CD4-positive, alpha-beta T cell treated with Interleukin-4 for 1 hour (primary cell): ENCODE results near the gene ZFR2.
A peak's percentile ranks its signal among the peaks of the same experiment; 100 is the strongest.
"Not testable (repeated sequence)": the region's sequence is repeated elsewhere in the genome, so short reads cannot be mapped to it uniquely, and the experiment has no call there.

Experiments used
- DNase-seq, 2 donors: peaks; one replicate each; pipeline ENCODE4 v3.0.0-alpha.2; 2020 to 2022

ZFR2 gene

DNA sequence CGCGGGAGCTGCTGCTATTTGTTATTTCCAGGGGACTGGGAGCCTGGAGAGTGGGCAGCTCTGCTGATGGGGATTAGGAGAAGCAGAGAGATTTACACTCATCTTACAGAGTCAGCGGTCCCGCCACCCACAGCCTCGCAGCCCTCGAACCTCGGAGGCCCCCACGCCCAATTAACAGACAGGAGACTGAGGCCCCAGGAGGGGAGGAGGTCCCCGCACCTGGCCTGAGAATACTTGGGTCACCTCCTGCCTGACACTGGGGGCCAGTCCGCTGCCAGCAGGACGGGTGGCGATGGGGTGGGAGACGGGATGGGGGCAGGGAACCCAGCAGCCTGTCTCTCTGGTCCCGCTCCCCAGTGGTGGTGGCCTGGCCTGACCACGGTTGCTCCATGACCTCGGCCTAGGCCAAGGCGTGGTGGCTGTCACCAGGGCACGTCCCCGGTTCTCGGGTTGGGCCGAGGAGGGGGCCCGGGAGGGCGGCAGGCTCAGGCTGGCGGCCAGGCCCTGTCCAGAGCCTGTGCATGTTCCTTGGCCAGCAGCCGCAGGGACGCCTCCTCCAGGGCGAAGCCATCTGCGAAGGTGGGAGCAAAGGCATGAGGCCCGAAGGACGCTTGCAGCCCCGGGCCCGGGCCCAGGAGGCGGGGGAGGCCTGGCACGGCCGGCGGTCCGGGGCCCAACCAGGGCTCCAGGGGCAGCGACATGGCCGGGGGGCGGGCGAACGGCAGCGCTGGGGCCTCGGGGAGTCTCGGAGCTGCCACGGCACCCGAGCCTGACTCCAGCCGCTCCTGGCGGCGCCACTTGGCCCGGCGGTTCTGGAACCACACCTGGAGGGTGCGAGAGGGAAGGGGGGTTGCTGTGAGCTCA, 98.5 kb downstream of the ZFR2 start:
- DNase-seq: no peak

DNA sequence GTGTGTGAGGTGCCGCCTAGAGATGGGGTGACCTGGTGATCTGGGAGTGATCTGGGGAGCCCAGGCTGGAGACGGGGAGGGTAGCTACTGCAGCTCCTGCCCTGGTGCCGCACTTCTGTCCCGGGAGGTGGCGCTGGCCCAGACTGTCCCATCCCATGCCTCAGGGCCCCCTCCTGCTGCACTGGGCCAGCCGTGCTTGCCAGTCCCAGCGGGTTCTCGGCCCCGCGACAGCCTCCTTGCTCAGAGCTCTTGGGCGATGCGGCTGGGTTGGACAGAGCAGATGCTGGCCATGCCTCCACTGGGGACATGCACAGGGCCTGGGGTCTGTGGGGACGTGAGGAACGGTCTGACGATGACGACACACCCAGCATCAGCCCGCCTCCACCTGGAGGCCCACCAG, 99.3 kb downstream of the ZFR2 start:
- no peak for DNase-seq

DNA sequence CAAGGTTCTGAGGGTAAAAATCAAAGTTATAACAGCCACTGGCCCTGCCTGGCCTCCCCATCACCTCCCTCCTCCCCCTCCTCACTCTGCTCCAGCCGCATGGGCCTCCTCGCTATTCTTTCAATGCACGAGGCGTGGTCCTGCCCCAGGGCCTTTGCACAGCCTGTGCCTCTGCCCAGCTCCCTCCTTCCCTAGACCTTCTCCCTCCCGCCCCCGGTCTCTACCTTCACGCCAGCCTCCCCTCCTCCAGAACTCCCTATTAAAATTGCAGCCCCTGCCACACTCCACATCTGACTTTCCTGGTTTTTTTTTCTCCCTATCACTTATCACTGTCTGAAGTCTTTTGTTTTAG, 100.1 kb downstream of the ZFR2 start:
- DNase-seq: no peak

DNA sequence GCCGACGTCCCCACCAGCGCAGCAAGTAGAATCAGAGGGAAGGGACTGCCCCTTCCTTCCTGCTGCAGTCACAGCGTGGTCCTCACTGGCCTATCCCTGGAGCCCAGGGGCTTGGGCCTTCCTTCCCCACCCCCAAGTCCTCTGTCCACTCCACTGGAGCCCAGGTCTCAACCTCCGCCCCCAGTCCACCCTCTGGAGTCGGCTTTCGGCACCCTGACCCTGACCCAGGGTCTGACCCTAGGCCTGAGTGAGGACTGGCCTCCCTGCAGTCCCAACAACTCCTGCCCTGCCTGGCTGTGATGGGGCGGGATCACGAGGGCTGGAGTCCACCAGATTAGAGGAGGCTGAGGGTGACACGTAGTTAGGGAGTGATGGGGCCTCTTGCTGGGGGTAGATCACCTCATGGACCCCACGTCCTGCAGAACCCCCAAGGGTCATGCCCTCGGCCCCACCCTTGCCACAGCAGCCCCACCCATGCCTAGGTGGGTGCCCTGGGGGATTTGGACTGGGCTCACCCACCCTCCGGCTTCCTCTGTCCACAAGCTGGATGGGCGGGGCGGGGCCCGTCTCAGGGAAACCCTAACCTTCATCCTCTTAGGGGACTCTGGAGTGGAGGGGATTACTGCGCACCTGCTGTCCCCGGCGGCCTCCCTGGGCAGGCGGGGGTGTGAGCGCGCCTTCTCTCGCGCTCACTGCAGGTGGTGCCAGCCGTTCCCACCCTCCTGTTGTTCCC, 100.7 kb downstream of the ZFR2 start:
- no peak for DNase-seq

DNA sequence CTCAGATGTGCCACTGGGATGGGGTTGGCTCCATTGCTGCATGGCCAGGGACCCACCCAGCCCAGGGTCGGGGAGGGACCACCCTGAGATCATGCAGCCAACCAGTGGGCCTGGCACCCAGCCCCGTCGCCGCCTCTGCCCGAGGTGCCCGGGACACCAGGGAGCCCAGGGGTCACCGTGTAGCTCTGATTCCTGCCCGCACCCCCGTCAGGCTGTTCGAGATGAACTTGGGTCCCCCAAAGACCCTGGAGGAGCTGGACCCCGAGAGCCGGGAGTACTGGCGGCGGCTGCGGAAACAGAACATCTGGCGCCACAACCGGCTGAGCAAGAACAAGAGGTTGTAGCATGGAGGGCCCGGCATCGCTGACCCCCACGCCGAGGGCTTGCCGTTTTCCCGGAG, 101.8 kb downstream of the ZFR2 start:
- DNase-seq: no peak

DNA sequence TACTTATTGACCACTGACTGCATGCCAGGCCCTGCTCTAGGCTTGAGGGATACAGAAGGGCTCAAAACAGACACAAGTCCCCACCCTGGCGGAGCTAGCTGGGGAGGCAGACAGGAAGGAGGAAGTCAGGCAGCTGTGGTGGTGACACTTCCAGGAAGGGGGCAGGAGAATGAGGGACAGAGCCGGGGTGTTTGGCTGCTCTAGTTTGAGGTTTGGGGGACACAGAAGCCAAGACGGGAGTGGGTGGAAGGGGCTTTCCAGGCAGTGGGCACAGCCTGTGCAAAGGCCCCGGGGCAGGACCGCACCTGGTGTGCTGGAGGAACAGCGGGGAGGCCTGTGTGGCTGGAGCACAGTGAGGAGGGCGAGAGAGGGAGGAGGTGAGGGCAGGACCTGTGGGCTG, 102.3 kb downstream of the ZFR2 start:
- DNase-seq: peak in 1 of 2 donors; percentile 14

DNA sequence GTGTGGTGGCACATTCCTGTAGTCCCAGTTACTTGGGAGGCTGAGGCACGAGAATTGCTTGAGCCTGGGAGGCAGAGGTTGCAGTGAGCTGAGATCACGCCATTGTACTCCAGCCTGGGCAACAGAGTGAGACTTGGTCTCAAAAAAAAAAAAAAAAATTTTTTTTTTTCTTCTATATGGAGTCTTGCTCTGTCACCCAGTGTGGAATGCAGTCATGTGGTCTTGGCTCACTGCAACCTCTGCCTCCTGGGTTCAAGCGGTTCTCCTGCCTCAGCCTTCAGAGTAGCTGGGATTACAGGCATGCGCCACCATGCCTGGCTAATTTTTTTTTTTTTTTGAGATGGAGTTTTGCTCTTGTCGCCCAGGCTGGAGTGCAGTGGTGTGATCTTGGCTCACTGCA, 103.1 kb downstream of the ZFR2 start:
- DNase-seq: not testable (repeated sequence)

DNA sequence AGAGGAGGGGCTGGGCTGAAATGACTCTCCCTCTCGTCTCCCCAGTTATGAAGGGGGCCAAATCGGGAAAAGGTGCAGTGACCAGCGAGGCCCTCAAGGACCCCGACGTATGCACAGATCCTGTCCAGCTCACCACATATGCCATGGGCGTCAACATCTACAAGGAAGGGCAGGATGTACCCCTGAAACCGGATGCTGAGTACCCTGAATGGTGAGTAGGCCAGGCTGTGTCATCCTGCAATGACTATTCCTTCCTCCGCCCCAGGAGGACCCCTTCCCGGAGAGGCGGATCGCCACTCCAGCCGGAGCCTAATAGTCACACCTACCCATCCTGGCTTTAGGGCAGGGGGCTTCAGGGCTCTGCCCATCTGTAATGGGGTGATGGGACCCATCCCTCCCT, 103.7 kb downstream of the ZFR2 start:
- no peak for DNase-seq

DNA sequence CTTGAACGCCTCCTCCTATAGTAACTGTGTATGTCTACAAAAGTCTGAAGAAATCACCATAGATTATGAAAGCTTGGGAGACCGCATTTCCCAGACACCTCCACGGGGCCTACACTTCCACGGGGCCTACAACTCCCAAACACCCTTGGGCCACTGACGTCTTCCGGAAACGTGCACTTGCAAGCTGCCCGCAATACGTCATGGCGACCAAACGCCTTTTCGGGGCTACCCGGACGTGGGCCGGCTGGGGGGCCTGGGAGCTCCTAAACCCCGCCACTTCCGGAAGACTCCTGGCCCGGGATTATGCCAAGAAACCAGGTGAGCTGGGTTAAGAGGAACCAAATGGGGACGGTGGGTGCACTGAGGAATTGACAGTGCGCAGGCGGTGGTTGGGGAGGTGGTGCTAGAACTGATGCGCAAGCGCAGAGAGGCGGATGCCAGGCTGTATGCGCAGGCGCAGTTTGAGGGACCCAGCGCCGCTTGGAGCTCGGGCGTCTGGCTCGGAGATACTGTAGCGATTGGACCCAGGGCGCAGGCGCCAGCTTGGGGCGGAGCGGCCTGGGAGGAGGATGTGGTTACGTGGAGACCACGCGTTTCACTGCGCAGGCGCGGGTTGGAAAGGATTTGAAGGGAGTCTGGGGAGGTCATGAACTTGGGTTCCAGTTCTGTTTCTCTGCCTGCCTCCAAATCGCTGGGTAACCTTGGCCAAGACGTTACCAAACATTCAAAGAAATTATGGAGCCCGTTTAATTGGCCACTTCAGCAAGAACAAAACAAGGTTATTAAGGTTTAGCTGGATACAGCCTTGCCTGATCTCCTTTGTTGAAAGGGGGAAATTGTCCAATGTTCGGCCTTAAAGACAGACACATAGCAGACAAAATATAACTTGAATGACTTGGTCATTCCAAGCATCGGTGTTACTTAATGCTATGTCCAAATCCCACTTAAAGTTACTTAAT, 106.1 kb downstream of the ZFR2 start, which contains the start of gene MRPL54:
Gene MRPL54 (plus strand): TSS at position 182 of the 959 bp plus-strand sequence. CDS start 19 bp downstream, at position 201.
- peak; percentile 99 to 100 for DNase-seq

DNA sequence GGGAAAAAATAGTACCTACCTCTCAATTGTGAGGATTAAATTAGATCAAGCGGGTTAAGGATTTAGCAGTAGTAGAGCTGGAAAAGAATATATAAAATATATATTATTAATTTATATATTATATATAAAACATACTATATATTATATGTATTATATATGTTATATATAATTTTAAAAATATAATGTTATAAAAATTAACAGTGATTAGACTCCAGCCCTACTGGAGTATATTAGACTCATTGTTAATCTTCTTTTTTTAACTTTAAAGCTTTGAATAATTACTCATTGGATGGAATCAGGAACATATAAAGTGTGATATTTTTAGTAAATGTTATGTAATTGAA, 106.7 kb downstream of the ZFR2 start:
- no peak for DNase-seq

DNA sequence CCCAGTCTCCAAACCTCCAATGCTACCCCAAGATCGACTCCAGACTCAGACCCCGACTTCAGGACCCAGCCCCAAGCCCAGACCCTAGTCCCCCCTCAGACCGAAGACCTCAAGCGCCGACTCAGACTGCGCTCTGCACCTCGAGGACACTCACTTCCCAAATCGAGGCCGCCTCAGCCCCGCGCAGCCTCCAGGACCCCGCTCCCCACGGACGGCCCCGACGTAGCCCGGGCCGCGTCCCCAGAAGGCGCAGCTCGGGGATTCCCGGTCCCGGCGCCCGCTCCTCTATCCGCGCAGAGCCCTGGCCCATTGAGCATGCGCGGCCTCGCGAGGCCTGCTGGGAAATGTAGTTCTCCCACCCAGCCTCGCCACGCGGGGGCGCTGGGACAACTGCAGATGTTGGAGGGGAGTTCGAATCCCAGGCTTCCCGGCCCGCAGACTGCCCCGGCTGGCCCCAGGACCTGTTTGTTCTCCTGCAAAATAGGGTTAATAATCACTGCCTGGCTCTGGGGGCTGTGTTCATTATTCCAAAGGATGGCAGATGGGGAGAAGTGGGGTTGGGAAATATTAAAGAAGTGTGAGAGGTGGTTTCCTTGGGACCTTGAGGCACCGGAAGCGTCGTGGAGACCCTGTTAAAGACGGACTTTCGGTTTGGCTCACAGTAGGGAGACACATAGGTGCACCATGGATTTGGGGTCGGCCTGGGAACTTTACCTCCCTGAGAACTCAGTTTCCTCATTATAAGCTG, 107.3 kb downstream of the ZFR2 start, which contains the start of gene APBA3:
Gene APBA3 (minus strand): TSS at position 311 of the 748 bp plus-strand sequence. CDS start 1,428 bp downstream, outside the sequence.
- DNase-seq: peak; percentile 95 to 96

DNA sequence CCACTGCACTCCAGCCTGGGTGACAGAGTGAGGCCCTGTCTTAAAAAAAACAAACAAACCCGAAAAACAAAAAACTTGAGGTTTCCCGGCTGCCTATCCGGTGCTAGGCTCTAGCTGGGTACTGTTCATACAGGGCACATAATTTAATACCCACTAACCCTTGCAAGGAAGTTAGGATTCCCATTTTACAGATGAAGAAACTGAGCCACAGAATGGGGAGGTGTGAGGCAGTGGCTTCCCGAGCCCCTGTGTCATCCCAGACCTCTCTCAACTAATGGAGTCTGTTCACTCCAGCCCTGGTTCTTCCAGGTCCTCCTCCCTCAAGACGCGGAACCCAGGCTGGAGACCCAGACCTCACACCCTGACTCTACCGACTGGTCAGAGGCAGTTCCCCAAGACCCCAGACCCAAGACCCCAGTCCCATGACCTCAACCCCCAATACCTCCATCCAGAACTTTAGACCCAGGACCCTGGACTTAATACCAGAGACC, 107.9 kb downstream of the ZFR2 start:
- DNase-seq: peak; percentile 20 to 63

DNA sequence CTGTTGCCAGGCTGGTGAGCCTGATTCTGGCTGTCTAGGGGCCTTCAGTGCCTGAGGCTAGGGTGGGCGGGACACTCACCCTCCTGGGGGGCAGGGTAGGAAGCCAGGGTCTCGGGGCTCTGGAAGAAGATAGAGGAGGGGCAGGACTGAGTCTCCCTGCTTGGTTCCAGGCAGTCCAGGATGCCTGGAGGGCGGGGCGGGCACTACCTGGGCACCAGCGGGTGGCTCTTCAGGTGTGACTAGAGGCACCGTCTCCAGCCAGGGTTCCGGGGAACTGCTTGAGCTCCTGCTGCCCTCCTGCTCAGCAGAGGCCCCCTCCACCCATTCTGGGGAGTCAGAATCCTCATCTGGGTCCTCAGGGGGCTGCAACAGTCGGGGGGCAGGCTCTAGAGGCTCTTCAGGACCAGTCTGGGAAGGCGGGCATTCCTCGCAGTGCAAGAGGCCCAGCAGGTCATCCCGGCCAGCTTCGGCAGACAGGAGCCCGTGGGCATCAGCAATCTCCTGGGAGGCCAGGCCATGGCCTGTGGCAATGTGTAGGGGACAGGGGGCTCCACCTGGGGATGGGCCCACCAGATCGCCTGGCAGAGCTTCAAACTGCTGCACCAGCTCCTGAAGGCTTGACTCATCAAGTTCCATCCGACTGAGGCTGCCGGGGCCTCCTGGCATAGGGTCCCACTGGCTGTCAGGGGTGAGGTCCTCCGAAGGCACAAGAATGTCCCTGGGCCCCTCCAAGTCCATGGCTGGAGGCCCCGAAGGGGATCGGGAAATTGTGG, 109.2 kb downstream of the ZFR2 start:
- no peak for DNase-seq

DNA sequence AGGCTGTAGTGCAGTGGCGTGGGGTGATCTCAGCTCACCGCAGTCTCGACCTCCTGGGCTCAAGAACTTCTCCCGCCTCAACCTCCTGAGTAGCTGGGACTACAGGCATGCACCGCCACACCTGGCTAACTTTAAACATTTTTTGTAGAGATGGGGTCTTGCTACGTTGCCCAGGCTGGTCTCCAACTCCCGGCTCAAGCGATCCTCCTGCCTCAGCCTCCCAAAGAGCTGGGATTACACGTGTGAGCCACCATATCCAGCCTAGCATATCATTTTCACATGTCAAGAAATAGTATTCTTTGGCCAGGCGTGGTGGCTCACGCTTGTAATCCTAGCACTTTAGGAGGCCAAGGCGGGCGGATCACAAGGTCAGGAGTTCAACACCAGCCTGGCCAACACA, 110.5 kb downstream of the ZFR2 start:
- DNase-seq: not testable (repeated sequence)

DNA sequence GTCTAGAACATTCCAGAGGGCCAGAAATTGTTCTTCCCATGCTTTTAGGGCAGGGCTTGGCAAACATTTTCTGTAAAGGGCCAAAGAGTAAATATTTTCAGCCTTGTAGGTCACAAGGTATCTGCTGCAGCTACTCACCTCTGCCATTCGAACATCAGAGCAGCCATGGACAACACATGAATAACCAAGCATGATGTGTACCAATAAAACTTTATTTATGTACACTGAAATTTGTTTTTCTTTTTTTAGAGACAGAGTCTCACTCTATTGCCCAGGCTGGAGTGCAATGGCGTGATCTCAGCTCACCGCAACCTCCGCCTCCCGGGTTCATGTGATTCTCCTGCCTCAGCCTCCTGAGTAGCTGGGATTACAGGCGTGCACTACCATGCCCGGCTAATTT, 111.1 kb downstream of the ZFR2 start:
- DNase-seq: not testable (repeated sequence)
